GM23338 (cell line): ENCODE measurements around the gene CRACR2B.

ENCODE experiments used
- EZH2 ChIP-seq: fragments of 200-600 bp; sonication (generic); IDR thresholded peaks from one replicate; pipeline ENCODE4 v1.8.0; 2017; ENCODE audit warnings: antibody characterized with exemption, mild to moderate bottlenecking, low read depth; ENCODE audit not compliant: unreplicated experiment
- JUNB ChIP-seq: IDR thresholded peaks from one replicate; pipeline ENCODE4 v1.6.1; 2016; ENCODE audit warnings: antibody characterized with exemption; ENCODE audit not compliant: unreplicated experiment
- POLR2AphosphoS5 ChIP-seq: IDR thresholded peaks from 2 replicates; pipeline ENCODE4 v1.6.1; 2016; ENCODE audit warnings: antibody characterized with exemption, low read depth
- TF ChIP-seq, protein P1 (sequence below), 2 experiments: fragments of 200-600 bp in 1 of 2; sonication (generic) in 1 of 2; conservative IDR thresholded peaks; 2 replicates each; pipeline versions ENCODE4 v1.5.1 to v1.6.1; 2016 to 2017; ENCODE audit warnings: antibody characterized with exemption in 2 of 2, low read depth in 2 of 2, mild to moderate bottlenecking in 2 of 2, moderate library complexity in 1 of 2

GRCh38 chr11:876545-876944 lies 48.8 kb downstream of the CRACR2B start:
- TF ChIP-seq, protein P1, sequence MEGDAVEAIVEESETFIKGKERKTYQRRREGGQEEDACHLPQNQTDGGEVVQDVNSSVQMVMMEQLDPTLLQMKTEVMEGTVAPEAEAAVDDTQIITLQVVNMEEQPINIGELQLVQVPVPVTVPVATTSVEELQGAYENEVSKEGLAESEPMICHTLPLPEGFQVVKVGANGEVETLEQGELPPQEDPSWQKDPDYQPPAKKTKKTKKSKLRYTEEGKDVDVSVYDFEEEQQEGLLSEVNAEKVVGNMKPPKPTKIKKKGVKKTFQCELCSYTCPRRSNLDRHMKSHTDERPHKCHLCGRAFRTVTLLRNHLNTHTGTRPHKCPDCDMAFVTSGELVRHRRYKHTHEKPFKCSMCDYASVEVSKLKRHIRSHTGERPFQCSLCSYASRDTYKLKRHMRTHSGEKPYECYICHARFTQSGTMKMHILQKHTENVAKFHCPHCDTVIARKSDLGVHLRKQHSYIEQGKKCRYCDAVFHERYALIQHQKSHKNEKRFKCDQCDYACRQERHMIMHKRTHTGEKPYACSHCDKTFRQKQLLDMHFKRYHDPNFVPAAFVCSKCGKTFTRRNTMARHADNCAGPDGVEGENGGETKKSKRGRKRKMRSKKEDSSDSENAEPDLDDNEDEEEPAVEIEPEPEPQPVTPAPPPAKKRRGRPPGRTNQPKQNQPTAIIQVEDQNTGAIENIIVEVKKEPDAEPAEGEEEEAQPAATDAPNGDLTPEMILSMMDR (conservative IDR thresholded peaks at IDR 0.05; ENCODE audit: low read depth in 2 of 2) = no peak
- TF ChIP-seq POLR2AphosphoS5 = no peak
- TF ChIP-seq JUNB = no peak
- TF ChIP-seq EZH2 = no peak
